Measurements from ENCODE around the gene MINK1.

DNA sequence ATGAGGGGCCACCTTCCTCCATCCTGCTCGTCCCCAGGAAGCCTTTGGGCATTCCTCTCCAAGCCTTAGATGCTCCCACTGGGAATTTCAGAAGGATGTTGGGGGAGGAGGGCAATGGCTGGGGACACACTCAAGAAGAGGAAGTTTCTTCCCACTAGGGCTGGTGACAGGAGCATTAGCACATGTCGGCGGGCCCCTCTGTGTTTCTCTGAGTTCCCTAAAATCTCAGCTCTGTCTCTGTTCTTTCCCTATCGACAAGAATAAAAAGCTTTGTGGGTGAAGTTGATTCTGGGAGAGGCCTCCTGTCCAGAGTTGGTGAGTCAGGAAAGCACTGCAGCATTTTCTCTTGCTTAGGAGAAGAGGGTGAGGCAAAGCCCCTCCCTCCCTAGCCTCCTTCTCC, 46.5 kb downstream of the MINK1 start:
- TF ChIP-seq, protein P1, sequence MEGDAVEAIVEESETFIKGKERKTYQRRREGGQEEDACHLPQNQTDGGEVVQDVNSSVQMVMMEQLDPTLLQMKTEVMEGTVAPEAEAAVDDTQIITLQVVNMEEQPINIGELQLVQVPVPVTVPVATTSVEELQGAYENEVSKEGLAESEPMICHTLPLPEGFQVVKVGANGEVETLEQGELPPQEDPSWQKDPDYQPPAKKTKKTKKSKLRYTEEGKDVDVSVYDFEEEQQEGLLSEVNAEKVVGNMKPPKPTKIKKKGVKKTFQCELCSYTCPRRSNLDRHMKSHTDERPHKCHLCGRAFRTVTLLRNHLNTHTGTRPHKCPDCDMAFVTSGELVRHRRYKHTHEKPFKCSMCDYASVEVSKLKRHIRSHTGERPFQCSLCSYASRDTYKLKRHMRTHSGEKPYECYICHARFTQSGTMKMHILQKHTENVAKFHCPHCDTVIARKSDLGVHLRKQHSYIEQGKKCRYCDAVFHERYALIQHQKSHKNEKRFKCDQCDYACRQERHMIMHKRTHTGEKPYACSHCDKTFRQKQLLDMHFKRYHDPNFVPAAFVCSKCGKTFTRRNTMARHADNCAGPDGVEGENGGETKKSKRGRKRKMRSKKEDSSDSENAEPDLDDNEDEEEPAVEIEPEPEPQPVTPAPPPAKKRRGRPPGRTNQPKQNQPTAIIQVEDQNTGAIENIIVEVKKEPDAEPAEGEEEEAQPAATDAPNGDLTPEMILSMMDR (IDR thresholded peaks at IDR 0.05), result no peak
- TF ChIP-seq EP300 (IDR thresholded peaks at IDR 0.05), result no peak
